Ishikawa (cell line): ENCODE data around the gene JMJD7.

Source experiments
- CEBPB ChIP-seq: IDR thresholded peaks from 2 replicates; pipeline ENCODE4 v1.6.1; 2012
- EGR1 ChIP-seq: IDR thresholded peaks from 2 replicates; pipeline ENCODE4 v1.6.1; 2012
- EP300 ChIP-seq: IDR thresholded peaks from 2 replicates; pipeline ENCODE4 v1.6.1; 2012; ENCODE audit warnings: borderline replicate concordance
- RAD21 ChIP-seq: IDR thresholded peaks from 2 replicates; pipeline ENCODE4 v1.6.1; 2012; ENCODE audit warnings: low read depth
- TCF12 ChIP-seq: IDR thresholded peaks from 2 replicates; pipeline ENCODE4 v1.6.1; 2012; ENCODE audit warnings: low read depth
- TEAD4 ChIP-seq: IDR thresholded peaks from 2 replicates; pipeline ENCODE4 v1.6.1; 2012
- YY1 ChIP-seq: IDR thresholded peaks from 2 replicates; pipeline ENCODE4 v1.6.1; 2012; ENCODE audit warnings: low read depth
- TF ChIP-seq, protein P1 (sequence below): IDR thresholded peaks from 2 replicates; pipeline ENCODE4 v1.6.1; 2012

GRCh38 chr15:41820791-41821423, 7.0 kb upstream of the JMJD7 start:
- no peak for TF ChIP-seq CEBPB
- TF ChIP-seq EP300 = no peak
- TF ChIP-seq YY1 = no peak
- TF ChIP-seq EGR1 = no peak
- TF ChIP-seq RAD21 = no peak
- TF ChIP-seq TCF12 = no peak
- TF ChIP-seq TEAD4 = no peak
- TF ChIP-seq, protein P1, sequence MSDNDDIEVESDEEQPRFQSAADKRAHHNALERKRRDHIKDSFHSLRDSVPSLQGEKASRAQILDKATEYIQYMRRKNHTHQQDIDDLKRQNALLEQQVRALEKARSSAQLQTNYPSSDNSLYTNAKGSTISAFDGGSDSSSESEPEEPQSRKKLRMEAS = no peak
